DOHH2 (cell line): ENCODE results near the gene CEACAM5.

Experiments
- CTCF ChIP-seq: fragments of 200-600 bp; sonication (generic); IDR thresholded peaks from one replicate; pipeline ENCODE4 v1.5.1; 2014; ENCODE audit warnings: antibody characterized with exemption, mild to moderate bottlenecking, low read depth, low read length; ENCODE audit not compliant: poor library complexity, severe bottlenecking
- EZH2phosphoT487 ChIP-seq: fragments of 200-600 bp; sonication (generic); IDR thresholded peaks from 2 replicates; pipeline ENCODE4 v1.6.1; 2017; ENCODE audit warnings: borderline replicate concordance, mild to moderate bottlenecking, antibody characterized with exemption, low read length, moderate library complexity, mixed read lengths

GRCh38 chr19:41670755-41671154, 37.7 kb upstream of the CEACAM5 start:
- TF ChIP-seq CTCF = no peak
- TF ChIP-seq EZH2phosphoT487 = no peak
